Neural progenitor cell (in vitro differentiated cells): Measurements from ENCODE around the gene WWOX. TPM values are rescaled to one million over a fixed set of nuclear protein-coding genes. Genes with fewer than 3 reads are reported as not detected.

Experiments used
- DNase-seq: peaks from one replicate; pipeline ENCODE4 v3.0.0-alpha.2; 2016; ENCODE audit warnings: low spot score
- H2AFZ ChIP-seq: fragments of 200-600 bp; sonication (generic); replicated peaks from 2 replicates; pipeline ENCODE4 v1.6.1; 2016; ENCODE audit warnings: antibody characterized with exemption
- H3F3A ChIP-seq: fragments of 200-600 bp; sonication (generic); 2 replicates; pipeline ENCODE4 v1.6.1; 2016; ENCODE audit warnings: antibody characterized with exemption, low read depth
- H3K27ac ChIP-seq: fragments of 200-600 bp; sonication (generic); 2 replicates; pipeline ENCODE4 v1.5.1; 2016; ENCODE audit warnings: mild to moderate bottlenecking
- H3K27me3 ChIP-seq: fragments of 200-600 bp; sonication (generic); 2 replicates; pipeline ENCODE4 v1.6.1; 2016; ENCODE audit warnings: mild to moderate bottlenecking, moderate library complexity
- H3K36me3 ChIP-seq: fragments of 200-600 bp; sonication (generic); 2 replicates; pipeline ENCODE4 v1.5.1; 2016
- H3K4me1 ChIP-seq: fragments of 200-600 bp; sonication (generic); 2 replicates; pipeline ENCODE4 v1.6.1; 2016; ENCODE audit warnings: mixed run types
- H3K4me2 ChIP-seq: fragments of 200-600 bp; sonication (generic); 2 replicates; pipeline ENCODE4 v1.6.1; 2016
- H3K4me3 ChIP-seq: fragments of 200-600 bp; sonication (generic); 2 replicates; pipeline ENCODE4 v1.5.1; 2016
- H3K79me2 ChIP-seq: fragments of 200-600 bp; sonication (generic); 2 replicates; pipeline ENCODE4 v1.6.1; 2016; ENCODE audit warnings: low read depth
- H3K9ac ChIP-seq: fragments of 200-600 bp; sonication (generic); 2 replicates; pipeline ENCODE4 v1.6.1; 2016
- H3K9me3 ChIP-seq: fragments of 200-600 bp; sonication (generic); 2 replicates; pipeline ENCODE4 v1.5.1; 2016; ENCODE audit warnings: low read depth
- H4K20me1 ChIP-seq: fragments of 200-600 bp; sonication (generic); 2 replicates; pipeline ENCODE4 v1.6.1; 2016; ENCODE audit warnings: low read depth
- H3K27ac Mint-ChIP-seq: 3 replicates; pipeline ENCODE4 v1.8.0; 2021; ENCODE audit warnings: mixed read lengths
- H3K27me3 Mint-ChIP-seq: 2 replicates; pipeline ENCODE4 v1.8.0; 2022; ENCODE audit warnings: low read depth, mild to moderate bottlenecking, inconsistent platforms, moderate library complexity, mixed read lengths; ENCODE audit not compliant: insufficient read depth
- H3K36me3 Mint-ChIP-seq: 3 replicates; pipeline ENCODE4 v1.8.0; 2021; ENCODE audit warnings: mixed read lengths
- H3K4me1 Mint-ChIP-seq: 3 replicates; pipeline ENCODE4 v1.8.0; 2021; ENCODE audit warnings: mixed read lengths
- H3K4me3 Mint-ChIP-seq: 3 replicates; pipeline ENCODE4 v1.8.0; 2021; ENCODE audit warnings: mild to moderate bottlenecking, moderate library complexity, mixed read lengths
- H3K9me3 Mint-ChIP-seq: 3 replicates; pipeline ENCODE4 v1.8.0; 2020; ENCODE audit warnings: mixed read lengths
- CTCF ChIP-seq: fragments of 200-600 bp; sonication (generic); IDR thresholded peaks from 2 replicates; pipeline ENCODE4 v1.5.1; 2017; ENCODE audit warnings: antibody characterized with exemption, mild to moderate bottlenecking
- EZH2 ChIP-seq: fragments of 200-600 bp; sonication (generic); IDR thresholded peaks from 2 replicates; pipeline ENCODE4 v1.6.1; 2017; ENCODE audit warnings: antibody characterized with exemption, mild to moderate bottlenecking, moderate library complexity
- EZH2phosphoT487 ChIP-seq: fragments of 200-600 bp; sonication (generic); IDR thresholded peaks from 2 replicates; pipeline ENCODE4 v1.6.1; 2017; ENCODE audit warnings: antibody characterized with exemption
- total RNA-seq: library from RNA; depleted of rRNA; stranded (reverse); fragments of >200 nt; gene quantifications from 2 replicates; pipeline ENCODE4 v1.2.3, GENCODE V29; 2015; ENCODE audit warnings: low replicate concordance

WWOX gene
- total RNA-seq, 1 donor from 2014 or later: 63.7 TPM

DNA sequence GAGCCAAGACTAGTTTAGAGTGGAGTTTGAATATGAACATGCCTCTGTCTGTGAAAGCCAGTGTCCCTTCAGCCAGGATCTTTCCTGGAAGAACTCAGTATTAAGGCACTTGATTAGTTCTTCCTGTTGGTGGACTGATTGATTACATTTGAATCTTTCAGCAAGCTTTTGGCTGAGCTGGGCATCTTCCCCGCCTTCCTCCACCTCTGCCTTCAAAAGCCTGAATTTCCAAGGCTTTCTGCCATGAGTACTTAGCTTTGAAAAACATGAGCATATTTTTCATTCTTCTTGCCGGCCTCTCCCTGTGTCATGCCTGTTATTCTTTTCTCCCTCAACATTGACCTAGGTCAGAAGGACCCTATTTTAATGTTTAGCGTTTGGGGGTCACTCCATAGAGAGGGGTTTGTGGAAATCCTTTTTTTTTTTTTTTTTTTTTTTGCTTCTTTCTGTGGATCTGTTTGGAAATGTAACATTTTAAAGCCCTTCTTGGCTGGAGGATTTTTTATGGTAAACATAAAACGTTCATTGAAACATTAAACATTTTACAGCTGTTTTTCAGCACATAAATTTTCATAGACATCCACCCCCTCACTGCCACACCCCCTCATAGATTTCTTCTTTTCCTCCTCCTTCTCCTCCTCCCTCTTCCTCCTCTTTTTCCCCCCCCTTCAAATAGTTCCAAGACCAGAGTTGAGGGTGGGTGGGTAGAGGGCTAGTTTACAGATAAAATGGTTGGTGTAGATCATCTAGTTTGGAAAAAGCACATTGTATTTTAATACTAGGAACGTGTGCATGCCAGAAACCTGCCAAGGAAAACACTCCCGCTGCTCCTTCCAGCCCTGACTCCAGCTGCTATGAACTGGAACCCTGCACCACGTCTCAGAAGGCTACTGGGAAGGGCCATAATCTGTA, 645.9 kb downstream of the WWOX start:
- no peaks in the 10 kb centered on the region for H3K36me3 Mint-ChIP-seq
- H3K79me2 ChIP-seq: no peaks in the 10 kb centered on the region
- no peak overlapping the region for H3K4me3 Mint-ChIP-seq
- H3K4me3 ChIP-seq: no peak overlapping the region
- TF ChIP-seq CTCF (no peak), EZH2 (no peak), EZH2phosphoT487 (no peak)
- no peaks in the 10 kb centered on the region for H3K4me1 ChIP-seq
- H3K9ac ChIP-seq: no peak overlapping the region
- no peaks in the 10 kb centered on the region for H3K36me3 ChIP-seq
- DNase-seq: no peak
- no peak overlapping the region for H2AFZ ChIP-seq
- H3K27me3 Mint-ChIP-seq: no peaks in the 10 kb centered on the region
- H3K9me3 Mint-ChIP-seq: no peaks in the 10 kb centered on the region
- no peaks in the 10 kb centered on the region for H3K27me3 ChIP-seq
- no peaks in the 10 kb centered on the region for H4K20me1 ChIP-seq
- H3K9me3 ChIP-seq: no peaks in the 10 kb centered on the region
- H3K27ac Mint-ChIP-seq: no peak overlapping the region
- no peak overlapping the region for H3K27ac ChIP-seq
- no peak overlapping the region for H3K4me2 ChIP-seq
- peaks cover 16% of the 10 kb centered on the region for H3K4me1 Mint-ChIP-seq
- H3F3A ChIP-seq: no peaks in the 10 kb centered on the region

- Histone ChIP-seq H3F3A (no peaks in the 10 kb centered on the region), H3K36me3 (no peaks in the 10 kb centered on the region), H3K4me3 (no peak overlapping the region), H3K79me2 (no peaks in the 10 kb centered on the region), H3K4me1 (no peaks in the 10 kb centered on the region), H3K27me3 (no peaks in the 10 kb centered on the region), H4K20me1 (no peaks in the 10 kb centered on the region), H3K4me2 (no peak overlapping the region), H3K9me3 (no peaks in the 10 kb centered on the region), H2AFZ (no peak overlapping the region), H3K27ac (no peak overlapping the region), H3K9ac (no peak overlapping the region)
- no peak overlapping the region for H3K4me3 Mint-ChIP-seq
- DNase-seq: no peak
- TF ChIP-seq EZH2 (no peak), CTCF (no peak), EZH2phosphoT487 (no peak)
- no peaks in the 10 kb centered on the region for H3K9me3 Mint-ChIP-seq
- H3K36me3 Mint-ChIP-seq: no peaks in the 10 kb centered on the region
- H3K27ac Mint-ChIP-seq: no peak overlapping the region
- H3K27me3 Mint-ChIP-seq: no peaks in the 10 kb centered on the region
- H3K4me1 Mint-ChIP-seq: peaks cover 16% of the 10 kb centered on the region
These were observed 647.3 kb downstream of the WWOX start for GRCh38 chr16:78746718-78747117.

DNA sequence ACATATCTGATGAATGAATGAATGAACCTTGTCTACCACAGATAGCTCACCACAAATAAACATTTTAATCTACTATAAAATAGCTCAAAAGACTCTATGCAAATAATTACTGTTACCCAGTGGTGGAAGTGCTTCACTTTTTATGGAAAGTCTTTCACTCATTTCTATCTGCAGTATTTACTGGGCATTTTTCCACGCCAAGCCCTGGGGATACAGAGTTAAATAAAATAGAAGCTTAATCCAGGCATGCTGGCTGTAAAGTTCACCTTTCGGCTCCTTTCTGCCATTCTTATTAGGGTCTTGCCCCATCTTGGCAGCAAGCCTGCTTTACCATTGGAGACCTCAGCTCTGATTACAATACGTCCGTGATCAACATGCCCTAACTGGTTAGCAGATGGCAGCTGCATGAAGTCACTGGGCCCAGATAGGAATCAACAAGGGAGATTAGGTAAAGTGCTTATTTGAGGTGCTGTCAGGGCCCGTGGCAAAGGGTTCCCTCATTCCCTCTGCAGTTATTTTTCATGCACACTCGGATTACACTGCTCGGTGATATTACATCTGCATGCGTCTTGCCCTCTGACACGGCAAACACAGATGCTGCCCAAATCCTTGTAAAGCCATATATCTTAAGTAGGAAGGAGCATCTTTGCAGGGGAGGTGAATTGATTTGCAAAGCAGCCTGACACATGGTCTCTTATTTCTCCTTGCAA, 648.9 kb downstream of the WWOX start:
- no peaks in the 10 kb centered on the region for H4K20me1 ChIP-seq
- H3K4me1 Mint-ChIP-seq: peaks cover 16% of the 10 kb centered on the region
- H3K9me3 Mint-ChIP-seq: no peaks in the 10 kb centered on the region

More for the DNA sequence above, 648.9 kb downstream of the WWOX start:
- no peak overlapping the region for H2AFZ ChIP-seq
- Mint-ChIP-seq H3K27me3 (no peaks in the 10 kb centered on the region), H3K4me3 (no peak overlapping the region), H3K27ac (no peak overlapping the region), H3K36me3 (no peaks in the 10 kb centered on the region)
- H3K4me1 ChIP-seq: no peaks in the 10 kb centered on the region
- H3K36me3 ChIP-seq: no peaks in the 10 kb centered on the region
- no peak overlapping the region for H3K4me2 ChIP-seq
- no peak for DNase-seq
- no peaks in the 10 kb centered on the region for H3K27me3 ChIP-seq
- H3K9me3 ChIP-seq: no peaks in the 10 kb centered on the region
- no peak overlapping the region for H3K4me3 ChIP-seq
- H3K9ac ChIP-seq: no peak overlapping the region
- no peaks in the 10 kb centered on the region for H3K79me2 ChIP-seq
- H3K27ac ChIP-seq: no peak overlapping the region
- H3F3A ChIP-seq: no peaks in the 10 kb centered on the region
- TF ChIP-seq EZH2 (no peak), EZH2phosphoT487 (no peak), CTCF (no peak)
